Liver (tissue), 9 donors: Measurements from ENCODE around the gene TIMD4. TPM values are rescaled to one million over a fixed set of nuclear protein-coding genes. Genes with fewer than 3 reads are reported as not detected.

Experiments used
- DNase-seq: peaks from one replicate; pipeline ENCODE4 v3.0.0-alpha.2; 2017; ENCODE audit warnings: low spot score
- H3K27ac ChIP-seq, 2 donors: one replicate each; pipeline ENCODE4 v1.7.0; 2013; ENCODE audit warnings: inconsistent platforms in 2 of 2, low read length in 2 of 2, control low read depth in 1 of 2, low read depth in 1 of 2, mild to moderate bottlenecking in 1 of 2
- H3K27me3 ChIP-seq, 4 donors: one replicate each; pipeline versions ENCODE4 v1.6.1 to v1.7.0; 2013; ENCODE audit warnings: low read length in 3 of 4, inconsistent platforms in 1 of 4, mild to moderate bottlenecking in 1 of 4, moderate library complexity in 1 of 4; ENCODE audit not compliant: control insufficient read depth in 4 of 4, insufficient read depth in 4 of 4
- H3K36me3 ChIP-seq, 4 donors: one replicate each; pipeline versions ENCODE4 v1.6.1 to v1.7.0; 2013; ENCODE audit warnings: low read length in 3 of 4, mild to moderate bottlenecking in 3 of 4, low read depth in 1 of 4, moderate library complexity in 1 of 4; ENCODE audit not compliant: control insufficient read depth in 4 of 4, insufficient read depth in 3 of 4
- H3K4me1 ChIP-seq, 4 donors: one replicate each; pipeline versions ENCODE4 v1.6.1 to v1.7.0; 2013; ENCODE audit warnings: low read length in 3 of 4, mild to moderate bottlenecking in 3 of 4, moderate library complexity in 1 of 4; ENCODE audit not compliant: control insufficient read depth in 4 of 4, insufficient read depth in 4 of 4
- H3K4me3 ChIP-seq, 3 donors: one replicate each; pipeline versions ENCODE4 v1.6.1 to v1.7.0; 2013; ENCODE audit warnings: low read length in 3 of 3, control low read depth in 1 of 3, low read depth in 1 of 3, mild to moderate bottlenecking in 1 of 3
- H3K9ac ChIP-seq, 2 donors: one replicate each; pipeline ENCODE4 v1.7.0; 2013; ENCODE audit warnings: low read length in 2 of 2, mild to moderate bottlenecking in 2 of 2, moderate library complexity in 2 of 2, control low read depth in 1 of 2, low read depth in 1 of 2
- H3K9me3 ChIP-seq, 4 donors: one replicate each; pipeline versions ENCODE4 v1.6.1 to v1.7.0; 2013; ENCODE audit warnings: low read length in 3 of 4; ENCODE audit not compliant: control insufficient read depth in 4 of 4
- FOXA1 ChIP-seq: IDR thresholded peaks from 2 replicates; pipeline ENCODE4 v1.6.1; 2016; ENCODE audit warnings: antibody characterized with exemption
- FOXA2 ChIP-seq: IDR thresholded peaks from 2 replicates; pipeline ENCODE4 v1.6.1; 2016; ENCODE audit warnings: antibody characterized with exemption
- GABPA ChIP-seq, 2 donors: IDR thresholded peaks in 1 of 2; conservative IDR thresholded peaks in 1 of 2; 2 replicates each; pipeline ENCODE4 v1.6.1; 2016; ENCODE audit warnings: antibody characterized with exemption in 2 of 2, mild to moderate bottlenecking in 1 of 2, moderate library complexity in 1 of 2
- HNF4A ChIP-seq, 2 donors: conservative IDR thresholded peaks; 2 replicates each; pipeline ENCODE4 v1.6.1; 2016; ENCODE audit warnings: antibody characterized with exemption in 2 of 2, mild to moderate bottlenecking in 2 of 2
- JUND ChIP-seq, 2 donors: IDR thresholded peaks; 2 replicates each; pipeline ENCODE4 v1.6.1; 2016; ENCODE audit warnings: antibody characterized with exemption in 2 of 2
- RAD21 ChIP-seq, 2 donors: IDR thresholded peaks; 2 replicates each; pipeline ENCODE4 v1.6.1; 2016; ENCODE audit warnings: antibody characterized with exemption in 2 of 2, mild to moderate bottlenecking in 2 of 2
- RXRA ChIP-seq, 2 donors: IDR thresholded peaks; 2 replicates each; pipeline ENCODE4 v1.6.1; 2017 to 2018; ENCODE audit warnings: antibody characterized with exemption in 2 of 2, mild to moderate bottlenecking in 1 of 2
- SP1 ChIP-seq: IDR thresholded peaks from 2 replicates; pipeline ENCODE4 v1.6.1; 2018; ENCODE audit warnings: antibody characterized with exemption, mild to moderate bottlenecking
- YY1 ChIP-seq: IDR thresholded peaks from 2 replicates; pipeline ENCODE4 v1.6.1; 2016; ENCODE audit warnings: antibody characterized with exemption, mild to moderate bottlenecking
- WGBS: extraction: QIAGEN DNeasy Blood & Tissue Kit; methylation state at CpG from one replicate; pipeline ENCODE4 v1.1.7; 2013; 5-methylcytosine and 5-hydroxymethylcytosine counted together
- polyA plus RNA-seq, 2 donors: library from polyadenylated mRNA; stranded (reverse) in 1 of 2; unstranded in 1 of 2; fragments of 200-250 nt in 1 of 2; fragments of >200 nt in 1 of 2; fragmentation: Nextera tagmentation in 1 of 2; extraction: Ambion mirVana in 1 of 2; gene quantifications; one replicate each; pipeline versions ENCODE4 v1.2.1 to v1.2.3, GENCODE V29; 2013 to 2015
- total RNA-seq, 2 donors: library from RNA; depleted of rRNA; stranded (reverse); fragments of >200 nt; gene quantifications; one replicate each; pipeline ENCODE4 v1.2.3, GENCODE V29; 2014
- TF ChIP-seq, protein P1 (sequence below): IDR thresholded peaks from 2 replicates; pipeline ENCODE4 v1.6.1; 2016; ENCODE audit warnings: antibody characterized with exemption, mild to moderate bottlenecking
- TF ChIP-seq, protein P2 (sequence below): IDR thresholded peaks from 2 replicates; pipeline ENCODE4 v1.6.1; 2016; ENCODE audit warnings: antibody characterized with exemption
- TF ChIP-seq, protein P3 (sequence below): IDR thresholded peaks from 2 replicates; pipeline ENCODE4 v1.6.1; 2016; ENCODE audit warnings: antibody characterized with exemption
- TF ChIP-seq, protein P4 (sequence below): IDR thresholded peaks from 2 replicates; pipeline ENCODE4 v1.6.1; 2016; ENCODE audit warnings: antibody characterized with exemption
- donor health status: healthy.
- donor health status: healthy.
- donor health status: healthy.
- donor health status: healthy.
- donor health status: healthy.

TIMD4 gene
- total and polyA plus RNA-seq, 4 donors, result 3.0 to 38.8 (median 8.6) TPM

DNA sequence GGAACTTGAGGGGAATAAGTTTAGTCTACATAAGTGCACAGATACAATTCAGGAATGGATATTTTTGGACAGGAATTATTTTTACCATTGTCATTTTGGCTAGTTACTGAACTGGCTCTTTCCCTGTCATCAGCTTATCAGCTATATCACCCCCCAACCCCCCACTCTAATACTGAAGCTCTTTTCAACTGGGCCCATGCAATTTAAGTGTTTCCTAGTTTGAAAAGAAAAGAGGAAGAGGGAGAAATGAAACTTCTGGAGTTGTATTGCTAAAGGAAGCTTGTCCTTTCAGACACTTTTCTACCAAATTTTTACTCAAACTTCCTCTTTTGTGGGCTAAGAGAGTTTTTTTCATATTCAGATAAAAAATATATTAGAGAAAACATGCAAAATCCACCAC lies 18.5 kb upstream of the TIMD4 start (continued):
- TF ChIP-seq, protein P1, sequence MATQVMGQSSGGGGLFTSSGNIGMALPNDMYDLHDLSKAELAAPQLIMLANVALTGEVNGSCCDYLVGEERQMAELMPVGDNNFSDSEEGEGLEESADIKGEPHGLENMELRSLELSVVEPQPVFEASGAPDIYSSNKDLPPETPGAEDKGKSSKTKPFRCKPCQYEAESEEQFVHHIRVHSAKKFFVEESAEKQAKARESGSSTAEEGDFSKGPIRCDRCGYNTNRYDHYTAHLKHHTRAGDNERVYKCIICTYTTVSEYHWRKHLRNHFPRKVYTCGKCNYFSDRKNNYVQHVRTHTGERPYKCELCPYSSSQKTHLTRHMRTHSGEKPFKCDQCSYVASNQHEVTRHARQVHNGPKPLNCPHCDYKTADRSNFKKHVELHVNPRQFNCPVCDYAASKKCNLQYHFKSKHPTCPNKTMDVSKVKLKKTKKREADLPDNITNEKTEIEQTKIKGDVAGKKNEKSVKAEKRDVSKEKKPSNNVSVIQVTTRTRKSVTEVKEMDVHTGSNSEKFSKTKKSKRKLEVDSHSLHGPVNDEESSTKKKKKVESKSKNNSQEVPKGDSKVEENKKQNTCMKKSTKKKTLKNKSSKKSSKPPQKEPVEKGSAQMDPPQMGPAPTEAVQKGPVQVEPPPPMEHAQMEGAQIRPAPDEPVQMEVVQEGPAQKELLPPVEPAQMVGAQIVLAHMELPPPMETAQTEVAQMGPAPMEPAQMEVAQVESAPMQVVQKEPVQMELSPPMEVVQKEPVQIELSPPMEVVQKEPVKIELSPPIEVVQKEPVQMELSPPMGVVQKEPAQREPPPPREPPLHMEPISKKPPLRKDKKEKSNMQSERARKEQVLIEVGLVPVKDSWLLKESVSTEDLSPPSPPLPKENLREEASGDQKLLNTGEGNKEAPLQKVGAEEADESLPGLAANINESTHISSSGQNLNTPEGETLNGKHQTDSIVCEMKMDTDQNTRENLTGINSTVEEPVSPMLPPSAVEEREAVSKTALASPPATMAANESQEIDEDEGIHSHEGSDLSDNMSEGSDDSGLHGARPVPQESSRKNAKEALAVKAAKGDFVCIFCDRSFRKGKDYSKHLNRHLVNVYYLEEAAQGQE, result no peak
- TF ChIP-seq RXRA (IDR thresholded peaks at IDR 0.05) (no peak), FOXA1 (no peak), YY1 (no peak)

DNA sequence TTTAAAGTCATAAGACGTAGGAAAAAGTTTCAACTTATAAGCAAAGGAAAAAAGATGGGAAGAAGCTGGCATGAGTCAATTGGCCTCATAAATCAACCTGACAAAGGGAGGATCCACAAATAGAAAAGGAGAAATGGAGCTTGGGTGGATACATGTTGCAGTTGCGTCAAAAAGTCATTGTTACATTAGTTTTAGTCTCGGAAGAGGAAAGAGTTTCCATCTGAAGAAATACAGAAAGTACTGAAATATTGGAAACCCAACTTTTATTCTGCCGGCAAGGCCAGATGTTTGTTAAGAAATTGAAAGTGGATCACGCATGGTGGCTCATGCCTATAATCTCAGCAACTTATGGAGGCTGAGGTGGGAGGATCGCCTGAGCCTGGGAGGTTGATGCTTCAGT lies 11.3 kb upstream of the TIMD4 start:
- H3K27me3 ChIP-seq, result no peaks in the 10 kb centered on the region
- TF ChIP-seq JUND (IDR thresholded peaks at IDR 0.05), result no peak
- TF ChIP-seq FOXA2, result no peak
- TF ChIP-seq, protein P1, result no peak
- TF ChIP-seq FOXA1, result no peak
- TF ChIP-seq, protein P2, sequence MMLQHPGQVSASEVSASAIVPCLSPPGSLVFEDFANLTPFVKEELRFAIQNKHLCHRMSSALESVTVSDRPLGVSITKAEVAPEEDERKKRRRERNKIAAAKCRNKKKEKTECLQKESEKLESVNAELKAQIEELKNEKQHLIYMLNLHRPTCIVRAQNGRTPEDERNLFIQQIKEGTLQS, result no peak
- no peak for TF ChIP-seq YY1
- no peak for TF ChIP-seq HNF4A (conservative IDR thresholded peaks at IDR 0.05)
- TF ChIP-seq RXRA (IDR thresholded peaks at IDR 0.05), result no peak
- TF ChIP-seq RAD21 (IDR thresholded peaks at IDR 0.05), result no peak
- H3K36me3 ChIP-seq, result no peaks in the 10 kb centered on the region
- H3K4me1 ChIP-seq, result no peaks in the 10 kb centered on the region
- DNase-seq, result no peak
- 89% methylated on average over 6 of the region's 6 CpGs for WGBS
- H3K9me3 ChIP-seq, result no peaks in the 10 kb centered on the region
- no peak overlapping the region for H3K4me3 ChIP-seq
- no peak overlapping the region for H3K9ac ChIP-seq
- no peak overlapping the region for H3K27ac ChIP-seq

DNA sequence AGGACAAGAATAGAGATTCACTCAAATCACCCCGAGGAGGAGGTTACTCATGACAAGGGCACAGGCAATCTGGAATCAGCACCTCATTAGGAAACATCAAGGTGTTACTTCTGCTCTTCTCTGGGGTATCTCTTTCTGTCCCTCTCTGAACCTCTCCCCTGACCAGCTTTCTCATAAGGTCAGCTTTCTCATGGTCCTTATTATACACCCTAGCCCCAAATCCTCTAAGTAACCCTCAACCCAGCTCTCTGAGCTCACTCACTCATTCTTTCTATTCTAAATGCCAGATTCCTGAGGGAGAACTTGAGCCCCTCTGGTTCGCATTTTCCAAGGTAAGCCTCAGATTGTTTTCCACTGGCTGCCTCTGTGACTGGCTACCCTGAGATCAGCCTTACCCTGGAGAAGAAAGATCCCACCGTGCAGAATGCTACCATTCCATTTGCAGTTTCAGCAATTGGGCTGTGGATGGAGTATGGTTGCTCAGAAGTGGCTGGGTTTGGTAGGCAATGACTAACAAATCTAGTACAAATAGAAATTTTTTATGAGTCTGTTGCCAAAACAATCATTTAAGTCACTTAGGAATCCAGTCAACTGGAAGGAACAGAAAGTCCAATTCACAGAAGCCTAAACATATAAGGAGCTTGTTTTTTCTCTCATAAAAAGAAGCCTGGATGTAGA lies 9.0 kb upstream of the TIMD4 start:
- no peaks in the 10 kb centered on the region for H3K36me3 ChIP-seq
- no peak for DNase-seq
- H3K27me3 ChIP-seq, result no peaks in the 10 kb centered on the region
- WGBS, result 78% methylated on average over 3 of the region's 3 CpGs
- no peaks in the 10 kb centered on the region for H3K4me1 ChIP-seq
- no peak overlapping the region for H3K9ac ChIP-seq
- no peak overlapping the region for H3K4me3 ChIP-seq
- H3K27ac ChIP-seq, result no peak overlapping the region
- TF ChIP-seq, protein P3, sequence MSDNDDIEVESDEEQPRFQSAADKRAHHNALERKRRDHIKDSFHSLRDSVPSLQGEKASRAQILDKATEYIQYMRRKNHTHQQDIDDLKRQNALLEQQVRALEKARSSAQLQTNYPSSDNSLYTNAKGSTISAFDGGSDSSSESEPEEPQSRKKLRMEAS, result no peak
- TF ChIP-seq SP1, result no peak
- no peak for TF ChIP-seq JUND (IDR thresholded peaks at IDR 0.05)
- no peak for TF ChIP-seq YY1
- TF ChIP-seq GABPA (IDR thresholded peaks at IDR 0.05 in 1 of 2, conservative IDR thresholded peaks at IDR 0.05 in 1 of 2), result no peak
- no peak for TF ChIP-seq HNF4A (conservative IDR thresholded peaks at IDR 0.05)
- TF ChIP-seq, protein P4, sequence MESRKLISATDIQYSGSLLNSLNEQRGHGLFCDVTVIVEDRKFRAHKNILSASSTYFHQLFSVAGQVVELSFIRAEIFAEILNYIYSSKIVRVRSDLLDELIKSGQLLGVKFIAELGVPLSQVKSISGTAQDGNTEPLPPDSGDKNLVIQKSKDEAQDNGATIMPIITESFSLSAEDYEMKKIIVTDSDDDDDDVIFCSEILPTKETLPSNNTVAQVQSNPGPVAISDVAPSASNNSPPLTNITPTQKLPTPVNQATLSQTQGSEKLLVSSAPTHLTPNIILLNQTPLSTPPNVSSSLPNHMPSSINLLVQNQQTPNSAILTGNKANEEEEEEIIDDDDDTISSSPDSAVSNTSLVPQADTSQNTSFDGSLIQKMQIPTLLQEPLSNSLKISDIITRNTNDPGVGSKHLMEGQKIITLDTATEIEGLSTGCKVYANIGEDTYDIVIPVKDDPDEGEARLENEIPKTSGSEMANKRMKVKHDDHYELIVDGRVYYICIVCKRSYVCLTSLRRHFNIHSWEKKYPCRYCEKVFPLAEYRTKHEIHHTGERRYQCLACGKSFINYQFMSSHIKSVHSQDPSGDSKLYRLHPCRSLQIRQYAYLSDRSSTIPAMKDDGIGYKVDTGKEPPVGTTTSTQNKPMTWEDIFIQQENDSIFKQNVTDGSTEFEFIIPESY, result no peak
- TF ChIP-seq FOXA2, result no peak
- H3K9me3 ChIP-seq, result no peaks in the 10 kb centered on the region
